K562 (cell line): ENCODE results near the gene RPS6KA2. TPM values are rescaled to one million over a fixed set of nuclear protein-coding genes. Genes with fewer than 3 reads are reported as not detected.

Experiments
- AFF4 ChIP-seq: sonication (generic); formaldehyde crosslinking; IDR thresholded peaks from 2 replicates; pipeline ENCODE4 v1.8.0; 2023; ENCODE audit warnings: mild to moderate bottlenecking, missing genetic modification reagents
- BMI1 ChIP-seq: fragments of 150-350 bp; IDR thresholded peaks from 2 replicates; pipeline ENCODE4 v1.6.1; 2014; ENCODE audit warnings: low read length
- MCM7 ChIP-seq, 2 experiments: fragments of 450-650 bp; IDR thresholded peaks; 2 replicates each; pipeline ENCODE4 v1.6.1; 2016 to 2018
- PKNOX1 ChIP-seq: fragments of 450-650 bp; IDR thresholded peaks from 2 replicates; pipeline ENCODE4 v1.6.1; 2016
- PML ChIP-seq: IDR thresholded peaks from 2 replicates; pipeline ENCODE4 v1.6.1; 2012; ENCODE audit warnings: low read length, inconsistent platforms
- SMAD3 ChIP-seq: fragments of 450-650 bp; formaldehyde crosslinking; conservative IDR thresholded peaks from 2 replicates; pipeline ENCODE4 v1.4.0; 2020; ENCODE audit warnings: mild to moderate bottlenecking
- SP1 ChIP-seq: sonication (generic); formaldehyde crosslinking; IDR thresholded peaks from 2 replicates; pipeline ENCODE4 v1.8.1; 2022; ENCODE audit warnings: mild to moderate bottlenecking, missing genetic modification reagents
- SRSF1 ChIP-seq: fragments of 200-400 bp; formaldehyde crosslinking; IDR thresholded peaks from 2 replicates; pipeline ENCODE4 v1.6.1; 2017; ENCODE audit warnings: mild to moderate bottlenecking, low read depth, low read length, moderate library complexity
- TCF7 ChIP-seq: sonication (generic); IDR thresholded peaks from 2 replicates; pipeline ENCODE4 v1.6.1; 2016; ENCODE audit warnings: antibody characterized with exemption, borderline replicate concordance
- YY1 ChIP-seq, 3 experiments: IDR thresholded peaks; 2 replicates each; pipeline ENCODE4 v1.6.1; 2011; ENCODE audit warnings: low read length in 2 of 3, mild to moderate bottlenecking in 2 of 3, moderate library complexity in 2 of 3, borderline replicate concordance in 1 of 3, control low read depth in 1 of 3, low read depth in 1 of 3; ENCODE audit not compliant: insufficient read depth in 3 of 3, insufficient replicate concordance in 2 of 3, control insufficient read depth in 1 of 3, insufficient read length in 1 of 3; ENCODE audit errors: extremely low read depth in 1 of 3
- polyA plus RNA-seq, 8 experiments: library from polyadenylated mRNA; depleted of rRNA in 4 of 8; stranded (reverse) in 5 of 8; unstranded in 3 of 8; fragments of >200 nt; fragmentation: Nextera tagmentation in 2 of 8; fragmentation: Illumina TruSeq in 1 of 8; extraction: Ambion mirVana in 2 of 8; extraction: Trizol in 1 of 8; gene quantifications; 2 replicates each; pipeline versions ENCODE4 v1.2.1 to v1.2.3, GENCODE V29; 2011 to 2014; ENCODE audit warnings: inconsistent platforms in 1 of 8, missing spikeins in 1 of 8
- total RNA-seq, 7 experiments: library from RNA; depleted of rRNA in 6 of 7; stranded (reverse); fragments of >200 nt in 6 of 7; fragmentation: Illumina TruSeq in 2 of 7; extraction: Trizol in 2 of 7; gene quantifications; 2 replicates each; pipeline versions ENCODE4 v1.2.1 to v1.2.3, GENCODE V29; 2011 to 2021; ENCODE audit warnings: low replicate concordance in 1 of 7
- TF ChIP-seq, protein P1 (sequence below): fragments of 200-600 bp; sonication (generic); IDR thresholded peaks from one replicate; pipeline ENCODE4 v1.6.1; 2012; ENCODE audit warnings: mild to moderate bottlenecking, low read depth, low read length, inconsistent platforms

Gene RPS6KA2
- total and polyA plus RNA-seq, 9 of the 15 experiments (the other 6 are each of a cell fraction or from before 2014, with no cell fraction given): 0.29 to 1.00 (median 0.53) TPM

DNA sequence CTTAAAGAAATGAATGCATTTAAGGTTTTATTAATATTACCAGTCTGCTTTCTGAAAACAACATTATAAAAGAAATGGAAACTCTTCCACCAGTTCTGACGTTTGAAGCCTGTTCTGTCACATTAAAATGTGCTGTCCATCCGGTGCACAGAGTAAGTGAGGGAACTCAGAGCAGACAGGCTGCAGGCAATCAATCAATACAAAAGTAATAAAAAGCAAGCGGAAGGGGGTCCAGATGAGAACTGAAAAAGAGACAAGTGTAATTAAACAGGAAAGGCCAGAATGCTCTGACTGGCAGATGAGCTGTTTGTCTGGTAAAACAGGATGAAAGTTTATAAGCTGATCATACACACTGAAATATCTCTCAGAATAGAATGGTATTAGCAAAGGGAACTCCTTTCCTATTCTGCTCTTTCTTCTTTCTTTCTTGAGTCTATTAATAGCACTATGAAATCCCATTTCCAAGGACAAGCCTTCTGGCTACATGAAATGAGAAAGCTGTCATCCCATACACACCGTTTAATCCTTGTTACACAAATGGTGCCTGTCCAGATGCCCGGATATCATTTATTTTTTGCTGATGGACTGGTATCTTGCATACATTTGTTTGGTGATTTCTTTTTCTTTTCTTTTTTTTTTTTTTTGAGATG is 134.8 kb downstream of the RPS6KA2 start (continued):
- TF ChIP-seq, protein P1, sequence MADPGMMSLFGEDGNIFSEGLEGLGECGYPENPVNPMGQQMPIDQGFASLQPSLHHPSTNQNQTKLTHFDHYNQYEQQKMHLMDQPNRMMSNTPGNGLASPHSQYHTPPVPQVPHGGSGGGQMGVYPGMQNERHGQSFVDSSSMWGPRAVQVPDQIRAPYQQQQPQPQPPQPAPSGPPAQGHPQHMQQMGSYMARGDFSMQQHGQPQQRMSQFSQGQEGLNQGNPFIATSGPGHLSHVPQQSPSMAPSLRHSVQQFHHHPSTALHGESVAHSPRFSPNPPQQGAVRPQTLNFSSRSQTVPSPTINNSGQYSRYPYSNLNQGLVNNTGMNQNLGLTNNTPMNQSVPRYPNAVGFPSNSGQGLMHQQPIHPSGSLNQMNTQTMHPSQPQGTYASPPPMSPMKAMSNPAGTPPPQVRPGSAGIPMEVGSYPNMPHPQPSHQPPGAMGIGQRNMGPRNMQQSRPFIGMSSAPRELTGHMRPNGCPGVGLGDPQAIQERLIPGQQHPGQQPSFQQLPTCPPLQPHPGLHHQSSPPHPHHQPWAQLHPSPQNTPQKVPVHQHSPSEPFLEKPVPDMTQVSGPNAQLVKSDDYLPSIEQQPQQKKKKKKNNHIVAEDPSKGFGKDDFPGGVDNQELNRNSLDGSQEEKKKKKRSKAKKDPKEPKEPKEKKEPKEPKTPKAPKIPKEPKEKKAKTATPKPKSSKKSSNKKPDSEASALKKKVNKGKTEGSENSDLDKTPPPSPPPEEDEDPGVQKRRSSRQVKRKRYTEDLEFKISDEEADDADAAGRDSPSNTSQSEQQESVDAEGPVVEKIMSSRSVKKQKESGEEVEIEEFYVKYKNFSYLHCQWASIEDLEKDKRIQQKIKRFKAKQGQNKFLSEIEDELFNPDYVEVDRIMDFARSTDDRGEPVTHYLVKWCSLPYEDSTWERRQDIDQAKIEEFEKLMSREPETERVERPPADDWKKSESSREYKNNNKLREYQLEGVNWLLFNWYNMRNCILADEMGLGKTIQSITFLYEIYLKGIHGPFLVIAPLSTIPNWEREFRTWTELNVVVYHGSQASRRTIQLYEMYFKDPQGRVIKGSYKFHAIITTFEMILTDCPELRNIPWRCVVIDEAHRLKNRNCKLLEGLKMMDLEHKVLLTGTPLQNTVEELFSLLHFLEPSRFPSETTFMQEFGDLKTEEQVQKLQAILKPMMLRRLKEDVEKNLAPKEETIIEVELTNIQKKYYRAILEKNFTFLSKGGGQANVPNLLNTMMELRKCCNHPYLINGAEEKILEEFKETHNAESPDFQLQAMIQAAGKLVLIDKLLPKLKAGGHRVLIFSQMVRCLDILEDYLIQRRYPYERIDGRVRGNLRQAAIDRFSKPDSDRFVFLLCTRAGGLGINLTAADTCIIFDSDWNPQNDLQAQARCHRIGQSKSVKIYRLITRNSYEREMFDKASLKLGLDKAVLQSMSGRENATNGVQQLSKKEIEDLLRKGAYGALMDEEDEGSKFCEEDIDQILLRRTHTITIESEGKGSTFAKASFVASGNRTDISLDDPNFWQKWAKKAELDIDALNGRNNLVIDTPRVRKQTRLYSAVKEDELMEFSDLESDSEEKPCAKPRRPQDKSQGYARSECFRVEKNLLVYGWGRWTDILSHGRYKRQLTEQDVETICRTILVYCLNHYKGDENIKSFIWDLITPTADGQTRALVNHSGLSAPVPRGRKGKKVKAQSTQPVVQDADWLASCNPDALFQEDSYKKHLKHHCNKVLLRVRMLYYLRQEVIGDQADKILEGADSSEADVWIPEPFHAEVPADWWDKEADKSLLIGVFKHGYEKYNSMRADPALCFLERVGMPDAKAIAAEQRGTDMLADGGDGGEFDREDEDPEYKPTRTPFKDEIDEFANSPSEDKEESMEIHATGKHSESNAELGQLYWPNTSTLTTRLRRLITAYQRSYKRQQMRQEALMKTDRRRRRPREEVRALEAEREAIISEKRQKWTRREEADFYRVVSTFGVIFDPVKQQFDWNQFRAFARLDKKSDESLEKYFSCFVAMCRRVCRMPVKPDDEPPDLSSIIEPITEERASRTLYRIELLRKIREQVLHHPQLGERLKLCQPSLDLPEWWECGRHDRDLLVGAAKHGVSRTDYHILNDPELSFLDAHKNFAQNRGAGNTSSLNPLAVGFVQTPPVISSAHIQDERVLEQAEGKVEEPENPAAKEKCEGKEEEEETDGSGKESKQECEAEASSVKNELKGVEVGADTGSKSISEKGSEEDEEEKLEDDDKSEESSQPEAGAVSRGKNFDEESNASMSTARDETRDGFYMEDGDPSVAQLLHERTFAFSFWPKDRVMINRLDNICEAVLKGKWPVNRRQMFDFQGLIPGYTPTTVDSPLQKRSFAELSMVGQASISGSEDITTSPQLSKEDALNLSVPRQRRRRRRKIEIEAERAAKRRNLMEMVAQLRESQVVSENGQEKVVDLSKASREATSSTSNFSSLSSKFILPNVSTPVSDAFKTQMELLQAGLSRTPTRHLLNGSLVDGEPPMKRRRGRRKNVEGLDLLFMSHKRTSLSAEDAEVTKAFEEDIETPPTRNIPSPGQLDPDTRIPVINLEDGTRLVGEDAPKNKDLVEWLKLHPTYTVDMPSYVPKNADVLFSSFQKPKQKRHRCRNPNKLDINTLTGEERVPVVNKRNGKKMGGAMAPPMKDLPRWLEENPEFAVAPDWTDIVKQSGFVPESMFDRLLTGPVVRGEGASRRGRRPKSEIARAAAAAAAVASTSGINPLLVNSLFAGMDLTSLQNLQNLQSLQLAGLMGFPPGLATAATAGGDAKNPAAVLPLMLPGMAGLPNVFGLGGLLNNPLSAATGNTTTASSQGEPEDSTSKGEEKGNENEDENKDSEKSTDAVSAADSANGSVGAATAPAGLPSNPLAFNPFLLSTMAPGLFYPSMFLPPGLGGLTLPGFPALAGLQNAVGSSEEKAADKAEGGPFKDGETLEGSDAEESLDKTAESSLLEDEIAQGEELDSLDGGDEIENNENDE: no peak
- no peak for TF ChIP-seq SRSF1
- no peak for TF ChIP-seq SMAD3
- TF ChIP-seq SP1 (CRISPR knock-in tag): no peak
- TF ChIP-seq PKNOX1: no peak
- no peak for TF ChIP-seq AFF4 (CRISPR knock-in tag)
- no peak for TF ChIP-seq BMI1
- no peak for TF ChIP-seq MCM7 (IDR thresholded peaks at IDR 0.05)
- no peak for TF ChIP-seq YY1 (IDR thresholded peaks at IDR 0.05; ENCODE audit: borderline replicate concordance in 1 of 3, control insufficient read depth in 1 of 3, extremely low read depth in 1 of 3, insufficient read depth in 3 of 3, insufficient read length in 1 of 3, insufficient replicate concordance in 2 of 3, low read depth in 1 of 3, low read length in 2 of 3)
- TF ChIP-seq PML: no peak
- no peak for TF ChIP-seq TCF7
